HEK293T (cell line): ENCODE data around the gene AHR.

Source experiments
- CTCF ChIA-PET: fragments of 350-600 bp; formaldehyde crosslinking; extraction: SDS; loops from one replicate; lab custom pipeline; 2021; ENCODE audit warnings: antibody characterized with exemption, inconsistent platforms; lab: Yijun Ruan, JAX
- POLR2A ChIA-PET: fragments of 350-600 bp; formaldehyde crosslinking; extraction: SDS; loops from one replicate; lab custom pipeline; 2020; ENCODE audit warnings: antibody characterized with exemption, inconsistent platforms; lab: Yijun Ruan, JAX
- DNase-seq: peaks from one replicate; pipeline ENCODE4 v3.0.0; 2012; ENCODE audit warnings: mixed read lengths; ENCODE audit errors: extremely low spot score
- ARNT ChIP-seq: fragments of 450-650 bp; IDR thresholded peaks from 2 replicates; pipeline ENCODE4 v1.6.1; 2017; ENCODE audit warnings: mild to moderate bottlenecking
- BHLHE40 ChIP-seq: fragments of 450-650 bp; IDR thresholded peaks from 2 replicates; pipeline ENCODE4 v1.6.1; 2016; ENCODE audit warnings: mild to moderate bottlenecking, moderate library complexity, borderline replicate concordance
- CTBP1 ChIP-seq: fragments of 450-650 bp; IDR thresholded peaks from 2 replicates; pipeline ENCODE4 v1.6.1; 2016; ENCODE audit warnings: borderline replicate concordance
- ELF4 ChIP-seq: fragments of 450-650 bp; IDR thresholded peaks from 2 replicates; pipeline ENCODE4 v1.6.1; 2017; ENCODE audit warnings: antibody characterized with exemption
- FOXA1 ChIP-seq: fragments of 450-650 bp; IDR thresholded peaks from 2 replicates; pipeline ENCODE4 v1.6.1; 2016; ENCODE audit warnings: mild to moderate bottlenecking
- FOXK2 ChIP-seq: fragments of 450-650 bp; IDR thresholded peaks from 2 replicates; pipeline ENCODE4 v1.6.1; 2016; ENCODE audit warnings: mild to moderate bottlenecking
- FOXM1 ChIP-seq: fragments of 450-650 bp; IDR thresholded peaks from 2 replicates; pipeline ENCODE4 v1.6.1; 2017; ENCODE audit warnings: mild to moderate bottlenecking, borderline replicate concordance
- HDGF ChIP-seq: fragments of 450-650 bp; IDR thresholded peaks from 2 replicates; pipeline ENCODE4 v1.6.1; 2017; ENCODE audit warnings: antibody characterized with exemption, borderline replicate concordance
- L3MBTL2 ChIP-seq: fragments of 450-650 bp; conservative IDR thresholded peaks from 2 replicates; pipeline ENCODE4 v1.6.1; 2016; ENCODE audit warnings: mild to moderate bottlenecking
- LEF1 ChIP-seq: fragments of 450-650 bp; IDR thresholded peaks from 2 replicates; pipeline ENCODE4 v1.6.1; 2017; ENCODE audit warnings: mild to moderate bottlenecking, borderline replicate concordance
- NFRKB ChIP-seq: fragments of 450-650 bp; IDR thresholded peaks from 2 replicates; pipeline ENCODE4 v1.6.1; 2016; ENCODE audit warnings: mild to moderate bottlenecking, moderate library complexity
- SP1 ChIP-seq: fragments of 450-650 bp; IDR thresholded peaks from 2 replicates; pipeline ENCODE4 v1.6.1; 2017
- SUZ12 ChIP-seq: fragments of 450-650 bp; IDR thresholded peaks from 2 replicates; pipeline ENCODE4 v1.6.1; 2016; ENCODE audit warnings: mild to moderate bottlenecking
- TARDBP ChIP-seq: fragments of 450-650 bp; IDR thresholded peaks from 2 replicates; pipeline ENCODE4 v1.6.1; 2016
- ZNF384 ChIP-seq: fragments of 450-650 bp; IDR thresholded peaks from 2 replicates; pipeline ENCODE4 v1.6.1; 2016
- TF ChIP-seq, protein P1 (sequence below): fragments of 450-650 bp; IDR thresholded peaks from 2 replicates; pipeline ENCODE4 v1.6.1; 2016

AHR gene

DNA sequence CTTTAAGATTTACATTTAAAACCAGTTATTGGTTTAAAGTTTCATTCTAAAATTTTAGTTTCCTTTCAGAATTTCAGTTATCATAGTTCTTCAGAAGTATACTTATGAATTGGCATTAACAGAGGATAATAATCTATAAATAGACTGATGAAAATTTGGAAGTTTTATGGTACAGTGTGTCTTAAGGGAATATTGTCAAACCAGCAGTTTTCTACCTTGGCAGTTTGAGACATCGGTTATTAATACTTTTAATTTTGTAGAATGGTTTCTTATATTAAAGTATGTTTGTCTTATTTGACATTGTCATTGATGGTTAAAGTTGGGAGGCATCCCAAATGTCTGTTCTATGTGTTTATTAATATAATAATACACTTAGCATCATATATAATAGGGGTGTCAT is 2.0 kb downstream of the AHR start:
- CTCF ChIA-PET: no interaction called here
- DNase-seq: no peak
- POLR2A ChIA-PET: no interaction called here
- no peak for TF ChIP-seq TARDBP
- TF ChIP-seq NFRKB: no peak
- no peak for TF ChIP-seq LEF1
- no peak for TF ChIP-seq ARNT
- TF ChIP-seq, protein P1, sequence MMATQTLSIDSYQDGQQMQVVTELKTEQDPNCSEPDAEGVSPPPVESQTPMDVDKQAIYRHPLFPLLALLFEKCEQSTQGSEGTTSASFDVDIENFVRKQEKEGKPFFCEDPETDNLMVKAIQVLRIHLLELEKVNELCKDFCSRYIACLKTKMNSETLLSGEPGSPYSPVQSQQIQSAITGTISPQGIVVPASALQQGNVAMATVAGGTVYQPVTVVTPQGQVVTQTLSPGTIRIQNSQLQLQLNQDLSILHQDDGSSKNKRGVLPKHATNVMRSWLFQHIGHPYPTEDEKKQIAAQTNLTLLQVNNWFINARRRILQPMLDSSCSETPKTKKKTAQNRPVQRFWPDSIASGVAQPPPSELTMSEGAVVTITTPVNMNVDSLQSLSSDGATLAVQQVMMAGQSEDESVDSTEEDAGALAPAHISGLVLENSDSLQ: no peak
- no peak for TF ChIP-seq BHLHE40
- no peak for TF ChIP-seq FOXM1
- TF ChIP-seq CTBP1: no peak
- TF ChIP-seq SP1: no peak
- TF ChIP-seq FOXK2: no peak
- TF ChIP-seq L3MBTL2: no peak
- no peak for TF ChIP-seq SUZ12
- TF ChIP-seq HDGF: no peak
- TF ChIP-seq FOXA1: no peak
- no peak for TF ChIP-seq ELF4
- no peak for TF ChIP-seq ZNF384

DNA sequence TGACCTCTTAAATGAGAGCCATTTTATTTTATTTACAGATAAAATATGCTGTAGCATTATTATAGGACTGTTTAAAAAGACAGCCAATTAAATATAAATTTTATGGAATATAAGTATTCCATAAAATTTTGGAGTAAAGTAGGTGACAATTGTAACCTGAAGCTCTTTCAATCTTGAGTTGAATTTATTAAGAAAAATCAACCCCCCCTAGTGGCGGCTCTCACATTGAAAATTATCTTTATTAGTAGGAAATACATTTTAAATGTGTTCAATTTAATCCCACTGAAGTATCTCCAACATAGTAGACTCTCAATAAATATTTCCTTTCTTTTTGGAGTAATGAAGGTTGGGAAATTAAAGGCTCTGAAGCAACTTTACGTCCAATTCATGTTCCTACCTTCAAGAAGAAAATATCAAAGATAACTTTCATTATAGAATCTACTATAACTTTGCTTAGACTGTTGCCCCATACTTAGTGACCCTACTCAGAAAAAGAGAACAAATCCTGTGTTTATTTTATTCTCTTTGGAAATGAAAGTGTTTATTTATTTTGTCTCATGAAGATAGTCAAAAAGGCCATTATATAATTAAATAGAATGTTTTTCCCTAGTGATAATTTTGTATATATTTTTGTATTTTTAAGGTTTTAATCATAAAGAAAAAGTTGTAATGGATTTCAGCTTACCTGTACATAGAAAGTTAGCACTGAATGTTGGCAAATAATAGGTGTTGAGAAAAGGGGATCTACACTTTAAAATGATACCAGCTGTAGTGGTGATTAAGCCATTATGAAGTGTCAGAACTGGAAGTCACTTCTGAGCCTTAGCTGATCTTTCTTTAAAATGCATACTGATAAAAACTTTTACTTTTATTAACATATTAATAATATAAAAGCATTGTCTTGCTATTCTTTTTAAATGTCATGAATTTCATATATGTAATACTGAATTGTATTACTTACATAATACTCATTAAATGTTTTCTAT is 3.3 kb downstream of the AHR start:
- DNase-seq: no peak
- ChIA-PET POLR2A (interaction anchor here (0.6 kb wide), 1 partner anchor 217 kb away, joined by 3 read pairs; no protein-coding TSS in a partner anchor), CTCF (interaction anchor here (0.6 to 1.2 kb wide), 7 partner anchors 30 to 411 kb away, joined by 3 to 5 read pairs (median 3); no protein-coding TSS in a partner anchor)
- TF ChIP-seq FOXK2: no peak
- TF ChIP-seq L3MBTL2: no peak
- no peak for TF ChIP-seq ARNT
- no peak for TF ChIP-seq HDGF

- POLR2A ChIA-PET: interaction anchor here (0.6 kb wide), 1 partner anchor 216 kb away, joined by 3 read pairs; no protein-coding TSS in a partner anchor
- no peak for DNase-seq
- TF ChIP-seq BHLHE40: no peak
- no peak for TF ChIP-seq HDGF
- no peak for TF ChIP-seq FOXM1
- TF ChIP-seq, protein P1: no peak
- no peak for TF ChIP-seq LEF1
- no peak for TF ChIP-seq NFRKB
- no peak for TF ChIP-seq SUZ12
- TF ChIP-seq CTBP1: no peak
- CTCF ChIA-PET: interaction anchor here (0.5 to 1.2 kb wide), 3 partner anchors 22 to 377 kb away, joined by 3 to 5 read pairs (median 5); no protein-coding TSS in a partner anchor
Observed at GRCh38 chr7:17302575-17303142, 4.2 kb downstream of the AHR start.

GRCh38 chr7:17304926-17305325 is 6.5 kb downstream of the AHR start:
- no peak for DNase-seq
- no peak for TF ChIP-seq CTBP1
- no peak for TF ChIP-seq HDGF
- no peak for TF ChIP-seq NFRKB
- TF ChIP-seq, protein P1: no peak
- TF ChIP-seq FOXM1: no peak
- TF ChIP-seq ARNT: no peak
- TF ChIP-seq ELF4: no peak
- no peak for TF ChIP-seq FOXA1
- no peak for TF ChIP-seq ZNF384
- TF ChIP-seq LEF1: no peak
- no peak for TF ChIP-seq FOXK2
- TF ChIP-seq SP1: no peak
- TF ChIP-seq L3MBTL2: no peak
- TF ChIP-seq TARDBP: no peak
- no peak for TF ChIP-seq SUZ12
- no peak for TF ChIP-seq BHLHE40
- CTCF ChIA-PET: interaction anchor here (1.0 kb wide), 1 partner anchor 414 kb away, joined by 3 read pairs; no protein-coding TSS in a partner anchor
- POLR2A ChIA-PET: no interaction called here

GRCh38 chr7:17305387-17306171 is 7.1 kb downstream of the AHR start:
- TF ChIP-seq FOXM1: no peak
- no peak for TF ChIP-seq L3MBTL2
- TF ChIP-seq ELF4: no peak
- TF ChIP-seq HDGF: no peak
- TF ChIP-seq BHLHE40: no peak
- TF ChIP-seq, protein P1: no peak
- TF ChIP-seq ZNF384: no peak
- TF ChIP-seq FOXK2: no peak
- no peak for TF ChIP-seq TARDBP
- no peak for TF ChIP-seq SUZ12
- no peak for TF ChIP-seq ARNT
- no peak for TF ChIP-seq CTBP1
- no peak for DNase-seq
- POLR2A ChIA-PET: no interaction called here
- CTCF ChIA-PET: interaction anchor here (0.5 kb wide), 1 partner anchor 173 kb away, joined by 4 read pairs; no protein-coding TSS in a partner anchor
